ENCODE data around the gene KLHL18. TPM values are rescaled to one million over a fixed set of nuclear protein-coding genes. Genes with fewer than 3 reads are reported as not detected.

Gene KLHL18
- polyA plus RNA-seq, 1 donor (not counting 4 experiments of a cell fraction or from before 2014, with no cell fraction given): 33.4 TPM

DNA sequence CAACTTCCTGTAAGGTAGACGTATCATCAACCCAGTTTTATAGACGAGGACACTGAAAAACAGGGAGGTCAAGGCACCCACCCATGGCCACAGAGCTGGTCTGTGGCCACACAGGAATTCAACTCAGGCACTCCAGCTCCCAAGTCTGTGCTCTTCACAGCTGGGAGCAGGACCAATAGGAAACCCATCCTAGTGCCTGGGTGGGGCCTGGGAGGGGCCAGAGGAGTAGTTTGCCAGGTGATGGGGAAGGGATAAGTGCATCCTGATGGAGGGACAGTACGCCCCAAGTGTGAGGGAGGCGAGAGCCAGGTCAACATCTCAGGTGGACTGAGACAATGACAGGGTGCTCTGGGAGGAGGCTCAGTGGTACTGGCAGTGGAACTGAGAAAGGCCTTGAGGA, 22.1 kb upstream of the KLHL18 start:
- TF ChIP-seq EZH2 (IDR thresholded peaks at IDR 0.05; ENCODE audit: low read length) (no peak), CTCF (optimal IDR thresholded peaks at IDR 0.05 in 1 of 3, IDR thresholded peaks at IDR 0.05 in 1 of 3, conservative IDR thresholded peaks at IDR 0.05 in 1 of 3; ENCODE audit: extremely low read depth in 1 of 3, insufficient read depth in 2 of 3, low read length in 3 of 3) (no peak)
- H3K79me2 ChIP-seq (ENCODE audit: control insufficient read depth, insufficient read depth, low read length): no peaks in the 10 kb centered on the region
- no peak overlapping the region for H2AFZ ChIP-seq (ENCODE audit: control insufficient read depth, low read length)
- H3K9me1 ChIP-seq (ENCODE audit: control insufficient read depth, extremely low read depth, insufficient read depth, low read length): no peaks in the 10 kb centered on the region
- no peaks in the 10 kb centered on the region for H3K36me3 ChIP-seq (ENCODE audit: control insufficient read depth in 2 of 2, extremely low read depth in 1 of 2, insufficient read depth in 2 of 2, low read length in 2 of 2)
- H3K4me1 ChIP-seq (ENCODE audit: control insufficient read depth, extremely low read depth, insufficient read depth, low read length): peaks cover 9% of the 10 kb centered on the region
- H3K4me3 ChIP-seq (ENCODE audit: control insufficient read depth in 2 of 3, extremely low read depth in 1 of 3, insufficient read depth in 2 of 3, low read depth in 1 of 3, low read length in 3 of 3): no peak overlapping the region
- no peak overlapping the region for H3K4me2 ChIP-seq (ENCODE audit: control insufficient read depth, extremely low read depth, insufficient read depth, low read depth, low read length)
- no peak overlapping the region for H3K9ac ChIP-seq (ENCODE audit: control insufficient read depth, extremely low read depth, insufficient read depth, low read length)
- no peaks in the 10 kb centered on the region for H3K9me3 ChIP-seq (ENCODE audit: control insufficient read depth, low read depth, low read length)
- dilution Hi-C loops (cut with MboI; ENCODE audit: extremely low pct_ligation_motif_present, low sequenced_read_pairs): no loop called here
- no peaks in the 10 kb centered on the region for H3K27me3 ChIP-seq (ENCODE audit: control insufficient read depth, extremely low read depth, insufficient read depth, low read length)
- no peak for FAIRE-seq
- no peak overlapping the region for H3K27ac ChIP-seq (ENCODE audit: control insufficient read depth, insufficient read depth, low read length)
- no peak for DNase-seq (ENCODE audit: low read depth, low spot score)
- H4K20me1 ChIP-seq (ENCODE audit: control insufficient read depth, extremely low read depth, insufficient read depth, low read length): no peaks in the 10 kb centered on the region

DNA sequence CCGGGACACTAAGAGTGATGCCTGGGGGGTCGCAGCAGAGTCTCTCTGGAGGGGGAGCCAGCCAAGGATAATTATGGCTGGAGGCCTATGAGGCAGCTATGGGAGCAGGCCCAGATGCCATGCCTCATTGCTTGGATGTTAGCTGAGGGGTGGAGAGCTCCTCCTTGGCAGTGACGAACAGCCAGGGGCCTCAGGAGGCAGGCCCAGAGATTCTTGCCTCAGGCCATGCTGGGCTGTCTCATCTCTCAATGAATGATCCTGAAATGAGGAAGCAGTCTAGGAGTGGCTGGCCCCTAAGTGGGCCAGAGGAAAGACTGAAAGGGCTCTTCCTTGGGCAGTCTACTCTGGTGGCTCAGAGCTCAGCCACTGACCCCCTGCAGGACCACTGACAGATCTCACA, 21.4 kb upstream of the KLHL18 start:
- FAIRE-seq (no peak), DNase-seq (ENCODE audit: low read depth, low spot score) (no peak)
- no peak for TF ChIP-seq CTCF (optimal IDR thresholded peaks at IDR 0.05 in 1 of 3, IDR thresholded peaks at IDR 0.05 in 1 of 3, conservative IDR thresholded peaks at IDR 0.05 in 1 of 3; ENCODE audit: extremely low read depth in 1 of 3, insufficient read depth in 2 of 3, low read length in 3 of 3)
- TF ChIP-seq EZH2 (IDR thresholded peaks at IDR 0.05; ENCODE audit: low read length): no peak
- H3K4me1 ChIP-seq (ENCODE audit: control insufficient read depth, extremely low read depth, insufficient read depth, low read length): peaks cover 11% of the 10 kb centered on the region
- H3K4me3 ChIP-seq (ENCODE audit: control insufficient read depth in 2 of 3, extremely low read depth in 1 of 3, insufficient read depth in 2 of 3, low read depth in 1 of 3, low read length in 3 of 3): no peak overlapping the region
- H3K9ac ChIP-seq (ENCODE audit: control insufficient read depth, extremely low read depth, insufficient read depth, low read length): no peak overlapping the region
- H3K9me1 ChIP-seq (ENCODE audit: control insufficient read depth, extremely low read depth, insufficient read depth, low read length): no peaks in the 10 kb centered on the region
- no peaks in the 10 kb centered on the region for H4K20me1 ChIP-seq (ENCODE audit: control insufficient read depth, extremely low read depth, insufficient read depth, low read length)
- H3K36me3 ChIP-seq (ENCODE audit: control insufficient read depth in 2 of 2, extremely low read depth in 1 of 2, insufficient read depth in 2 of 2, low read length in 2 of 2): no peaks in the 10 kb centered on the region
- H3K9me3 ChIP-seq (ENCODE audit: control insufficient read depth, low read depth, low read length): no peaks in the 10 kb centered on the region
- H3K79me2 ChIP-seq (ENCODE audit: control insufficient read depth, insufficient read depth, low read length): no peaks in the 10 kb centered on the region
- H3K27me3 ChIP-seq (ENCODE audit: control insufficient read depth, extremely low read depth, insufficient read depth, low read length): no peaks in the 10 kb centered on the region
- H2AFZ ChIP-seq (ENCODE audit: control insufficient read depth, low read length): no peak overlapping the region
- H3K4me2 ChIP-seq (ENCODE audit: control insufficient read depth, extremely low read depth, insufficient read depth, low read depth, low read length): peak overlapping the region; percentile 12
- no peak overlapping the region for H3K27ac ChIP-seq (ENCODE audit: control insufficient read depth, insufficient read depth, low read length)
- dilution Hi-C loops (cut with MboI; ENCODE audit: extremely low pct_ligation_motif_present, low sequenced_read_pairs): no loop called here
